Measurements from ENCODE around the gene HK3.

- TF ChIP-seq, protein P1, sequence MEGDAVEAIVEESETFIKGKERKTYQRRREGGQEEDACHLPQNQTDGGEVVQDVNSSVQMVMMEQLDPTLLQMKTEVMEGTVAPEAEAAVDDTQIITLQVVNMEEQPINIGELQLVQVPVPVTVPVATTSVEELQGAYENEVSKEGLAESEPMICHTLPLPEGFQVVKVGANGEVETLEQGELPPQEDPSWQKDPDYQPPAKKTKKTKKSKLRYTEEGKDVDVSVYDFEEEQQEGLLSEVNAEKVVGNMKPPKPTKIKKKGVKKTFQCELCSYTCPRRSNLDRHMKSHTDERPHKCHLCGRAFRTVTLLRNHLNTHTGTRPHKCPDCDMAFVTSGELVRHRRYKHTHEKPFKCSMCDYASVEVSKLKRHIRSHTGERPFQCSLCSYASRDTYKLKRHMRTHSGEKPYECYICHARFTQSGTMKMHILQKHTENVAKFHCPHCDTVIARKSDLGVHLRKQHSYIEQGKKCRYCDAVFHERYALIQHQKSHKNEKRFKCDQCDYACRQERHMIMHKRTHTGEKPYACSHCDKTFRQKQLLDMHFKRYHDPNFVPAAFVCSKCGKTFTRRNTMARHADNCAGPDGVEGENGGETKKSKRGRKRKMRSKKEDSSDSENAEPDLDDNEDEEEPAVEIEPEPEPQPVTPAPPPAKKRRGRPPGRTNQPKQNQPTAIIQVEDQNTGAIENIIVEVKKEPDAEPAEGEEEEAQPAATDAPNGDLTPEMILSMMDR (IDR thresholded peaks at IDR 0.05), result no peak
- no peak for TF ChIP-seq POLR2A (IDR thresholded peaks at IDR 0.05)
Measured at GRCh38 chr5:176881021-176881749, 18.0 kb downstream of the HK3 start.

Data from body of pancreas (tissue), 4 donors.